HS-27A (cell line): ENCODE results near the gene PRSS27.

Experiments used
- DNase-seq: peaks from one replicate; pipeline ENCODE4 v3.0.0-alpha.2; 2012; ENCODE audit warnings: low read depth, missing footprints

Gene PRSS27

DNA sequence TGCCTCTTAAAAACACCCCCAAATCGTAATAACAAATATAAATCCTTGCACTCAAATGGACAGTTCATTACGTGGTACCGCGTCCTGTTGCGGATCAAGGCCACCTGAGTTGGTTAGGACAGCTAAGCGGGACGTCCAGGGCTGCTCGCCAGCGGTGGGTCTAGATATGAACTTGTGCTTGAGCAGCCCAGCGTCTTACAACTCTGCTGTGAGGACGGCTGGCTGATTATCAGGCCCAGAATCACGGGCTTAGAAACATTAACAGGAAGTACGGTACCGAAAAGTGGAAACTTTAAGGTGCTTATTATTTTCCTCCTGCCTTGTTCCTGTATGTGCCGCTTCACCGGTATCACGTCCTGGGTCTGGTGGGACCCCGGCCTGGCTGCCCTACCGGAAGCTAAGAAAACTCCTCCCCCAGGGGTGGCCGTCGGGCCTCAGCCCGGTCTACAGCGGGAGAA is 31.6 kb upstream of the PRSS27 start:
- DNase-seq: no peak

DNA sequence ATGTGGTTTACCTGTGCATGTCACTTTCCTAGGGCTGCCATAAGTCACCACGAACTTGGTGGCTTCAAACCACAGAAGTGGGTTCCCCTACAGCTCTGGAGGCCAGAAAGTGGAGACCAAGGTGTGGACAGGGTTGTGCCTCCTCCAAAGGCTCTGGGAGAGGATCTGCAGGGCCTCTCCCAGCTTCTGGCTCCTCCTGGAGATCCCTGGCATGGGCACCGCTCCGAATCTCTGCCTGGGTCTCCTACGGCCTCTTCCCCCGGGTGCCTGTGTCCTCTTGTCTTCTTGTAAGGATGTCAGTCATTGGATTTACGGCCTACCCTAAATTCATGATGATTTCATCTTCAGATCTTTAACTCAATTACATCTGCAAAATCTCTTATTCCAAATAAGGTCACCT is 29.9 kb upstream of the PRSS27 start:
- DNase-seq: no peak

DNA sequence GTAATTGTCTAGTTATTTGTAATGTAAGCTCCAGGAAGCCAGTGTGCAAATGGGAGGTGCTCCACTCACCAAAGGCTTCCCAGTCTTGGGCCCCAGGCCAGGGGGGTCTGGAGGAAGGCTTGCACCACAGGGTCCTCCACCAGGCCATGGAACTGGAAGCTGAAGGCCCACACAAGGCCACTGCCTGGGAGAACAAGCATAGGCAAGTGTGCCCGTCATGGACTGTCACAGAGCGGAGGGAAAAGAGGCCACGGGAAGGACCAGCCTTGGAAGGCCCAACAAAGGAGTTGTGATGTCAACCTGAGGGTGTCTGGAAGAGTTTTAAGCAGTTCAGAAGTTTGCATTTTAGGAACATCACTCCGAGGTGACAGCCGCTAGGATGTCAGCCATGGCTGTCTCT is 29.5 kb upstream of the PRSS27 start:
- no peak for DNase-seq

DNA sequence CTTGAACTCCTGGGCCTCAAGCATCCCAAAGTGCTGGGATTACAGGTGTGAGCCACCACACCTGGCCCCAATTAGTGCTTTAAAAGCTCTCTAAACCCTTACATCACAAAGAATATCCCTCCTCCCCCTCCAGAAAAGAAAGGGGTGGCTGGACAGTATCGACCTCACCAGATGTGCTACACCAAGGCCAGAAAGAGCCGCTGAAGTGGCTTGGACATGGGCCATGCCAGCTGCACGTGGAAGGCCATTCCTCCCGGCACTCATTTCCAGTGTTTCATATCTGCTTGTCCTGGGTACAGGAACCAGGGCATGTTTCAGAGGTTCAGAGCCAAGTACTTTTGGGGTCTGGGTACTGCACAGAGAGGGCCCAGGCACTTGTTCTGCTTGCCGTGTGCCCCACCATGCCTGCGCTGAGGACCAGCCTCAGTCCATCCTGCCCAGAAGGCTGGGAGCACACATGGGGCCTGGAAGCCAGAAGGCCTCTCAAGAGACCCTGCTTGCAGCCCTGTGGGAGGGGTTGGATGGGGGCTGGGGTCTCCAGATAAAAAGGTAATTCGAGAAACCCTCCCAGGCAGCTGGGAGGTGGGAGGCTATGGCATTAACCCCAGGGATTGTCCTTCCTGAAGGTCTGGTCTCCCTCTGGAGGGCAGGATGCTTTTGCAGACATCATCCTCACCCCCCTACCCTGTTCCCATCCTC is 28.9 kb upstream of the PRSS27 start:
- DNase-seq: no peak

DNA sequence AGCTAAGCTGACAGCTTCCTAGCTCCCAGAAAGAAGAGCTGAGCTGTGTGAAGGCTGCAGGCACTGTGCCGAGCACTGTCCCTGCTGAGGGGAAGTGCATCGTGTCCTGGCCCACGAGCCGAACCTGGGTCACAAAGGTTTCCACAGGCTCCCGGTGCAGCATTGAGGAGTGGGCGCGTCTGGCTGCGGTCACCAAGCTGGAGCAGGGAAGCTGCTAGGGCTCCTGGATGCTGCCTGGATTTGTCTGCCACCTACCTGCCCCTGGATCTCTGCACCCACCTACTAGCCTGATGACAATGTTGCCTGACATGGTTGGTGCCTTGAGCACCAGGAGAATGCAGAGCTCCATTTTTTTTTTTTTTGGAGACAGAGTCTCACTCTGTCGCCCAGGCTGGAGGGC is 25.9 kb upstream of the PRSS27 start:
- no peak for DNase-seq

DNA sequence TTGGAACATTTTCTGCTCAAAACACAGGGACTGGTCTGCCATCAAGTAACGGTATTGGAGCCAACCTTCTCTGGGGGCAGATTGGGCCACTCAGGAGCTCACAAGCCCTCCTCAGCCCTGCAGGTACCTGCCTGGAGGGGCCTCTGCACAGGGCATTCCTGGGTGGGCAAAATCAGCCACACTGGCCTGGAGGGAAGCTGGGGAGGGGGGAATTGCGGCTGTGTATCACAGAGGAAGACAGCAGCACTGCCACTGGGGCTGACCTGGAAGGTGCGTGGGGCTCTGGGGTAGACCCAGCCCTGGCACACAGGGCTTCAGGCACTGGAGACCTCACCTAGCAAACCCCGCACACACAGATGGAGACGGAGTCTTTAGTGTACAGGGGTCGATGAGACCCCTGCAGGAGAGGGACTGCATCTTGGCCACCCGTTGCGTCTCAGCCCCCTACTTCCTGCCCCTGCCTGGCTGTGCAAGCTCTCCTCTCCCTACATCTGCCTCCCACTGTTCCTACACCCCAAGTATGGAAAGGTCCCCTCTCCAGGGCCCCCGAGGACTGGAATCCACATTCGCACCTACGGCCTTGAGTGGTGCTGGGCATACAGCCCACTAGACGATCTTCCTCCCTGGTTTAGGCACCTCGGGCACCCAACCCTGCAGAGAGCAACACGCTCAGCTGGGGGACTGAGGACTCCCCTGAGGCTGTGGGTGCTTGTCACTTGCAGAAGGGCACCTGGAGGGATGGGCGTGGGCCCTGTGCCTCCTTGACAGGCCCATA is 25.3 kb upstream of the PRSS27 start:
- no peak for DNase-seq

DNA sequence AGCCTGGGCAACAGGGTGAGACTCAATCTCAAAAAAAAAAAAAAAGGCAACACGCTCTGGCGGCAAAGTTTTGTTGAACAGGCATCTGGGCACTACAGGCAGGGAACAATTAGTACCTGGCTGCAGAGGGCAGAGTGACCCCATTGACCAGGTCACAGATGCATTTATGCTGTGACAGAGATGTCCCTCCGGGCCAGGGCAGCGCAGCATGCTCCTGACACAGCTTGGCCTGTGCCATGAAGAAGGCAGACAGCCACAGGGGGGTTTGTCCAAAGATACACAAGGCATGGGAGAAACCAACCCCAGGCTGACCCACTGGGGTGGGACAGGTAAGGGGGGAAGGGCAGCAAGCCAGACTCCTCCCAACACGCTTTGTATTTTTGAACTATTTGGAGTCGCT is 24.7 kb upstream of the PRSS27 start:
- no peak for DNase-seq

DNA sequence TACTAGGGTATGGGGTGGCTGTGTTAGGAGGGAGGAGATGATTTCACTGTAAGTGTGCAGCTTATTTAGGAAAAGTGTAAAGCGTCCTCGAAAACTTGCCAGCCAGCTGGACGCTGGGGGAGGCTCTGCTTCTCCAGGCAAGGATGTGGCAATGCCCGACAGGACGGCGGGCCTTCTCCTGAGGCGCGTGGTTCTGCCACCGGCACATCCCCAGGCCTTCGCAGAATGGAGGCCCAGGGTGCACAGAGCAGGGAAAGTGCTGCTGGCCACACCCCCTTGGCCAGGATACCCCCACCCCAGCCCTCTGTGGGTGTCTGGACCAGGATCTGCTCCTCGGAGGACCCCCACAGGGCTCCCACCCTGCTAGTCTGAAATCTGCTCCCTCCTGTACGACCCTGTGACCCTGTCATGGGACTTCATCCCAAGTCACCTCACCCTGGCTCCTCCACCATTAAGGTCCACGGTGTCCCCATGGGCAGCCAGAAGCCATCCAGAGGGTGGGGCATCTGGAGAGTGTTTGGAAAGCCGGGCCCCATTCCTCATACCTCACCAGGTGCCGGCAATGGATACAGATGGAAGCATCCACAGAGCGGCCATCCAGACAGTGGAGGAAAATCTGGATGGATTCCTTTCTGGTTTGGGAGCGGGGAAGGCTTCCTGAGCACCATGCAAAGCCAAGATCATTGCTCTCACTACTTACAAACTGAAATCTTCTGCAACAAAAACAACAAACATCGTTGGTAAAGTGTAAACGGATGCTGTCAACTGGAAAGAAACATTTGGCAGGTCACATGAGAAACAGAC is 23.2 kb upstream of the PRSS27 start:
- DNase-seq: no peak

DNA sequence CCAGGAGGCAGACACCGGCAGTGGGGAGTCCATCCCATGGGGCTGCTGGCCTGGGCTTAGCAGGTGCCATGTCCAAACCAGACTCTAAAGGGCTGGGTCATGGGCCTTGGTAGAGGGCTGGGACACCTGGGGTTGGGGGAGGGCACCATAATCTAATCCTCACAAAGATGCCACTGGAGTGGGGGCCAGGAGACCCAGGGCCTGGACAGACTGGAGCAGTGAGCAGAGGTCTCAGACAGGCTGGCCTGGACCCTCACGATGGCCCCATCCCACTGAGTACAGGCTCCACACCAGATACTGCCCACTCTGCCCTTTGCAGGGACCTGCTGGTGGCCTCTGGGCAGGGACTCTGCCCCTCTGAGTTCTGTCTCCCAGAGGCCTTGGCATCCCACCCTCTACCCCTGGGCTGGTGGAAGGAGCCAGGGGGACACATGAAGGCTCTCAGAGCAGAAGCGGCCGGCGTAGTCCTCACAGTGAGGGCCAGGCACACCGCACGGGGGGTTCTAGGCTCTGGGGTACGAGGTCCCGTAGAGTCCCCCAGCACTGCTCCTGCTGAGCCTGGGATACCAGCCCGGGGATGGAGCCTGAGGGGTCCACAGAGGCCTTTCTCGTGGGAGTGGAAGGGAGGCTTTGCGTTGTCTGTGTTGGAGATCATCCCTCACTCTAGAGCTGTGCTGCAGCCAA is 22.4 kb upstream of the PRSS27 start:
- no peak for DNase-seq

DNA sequence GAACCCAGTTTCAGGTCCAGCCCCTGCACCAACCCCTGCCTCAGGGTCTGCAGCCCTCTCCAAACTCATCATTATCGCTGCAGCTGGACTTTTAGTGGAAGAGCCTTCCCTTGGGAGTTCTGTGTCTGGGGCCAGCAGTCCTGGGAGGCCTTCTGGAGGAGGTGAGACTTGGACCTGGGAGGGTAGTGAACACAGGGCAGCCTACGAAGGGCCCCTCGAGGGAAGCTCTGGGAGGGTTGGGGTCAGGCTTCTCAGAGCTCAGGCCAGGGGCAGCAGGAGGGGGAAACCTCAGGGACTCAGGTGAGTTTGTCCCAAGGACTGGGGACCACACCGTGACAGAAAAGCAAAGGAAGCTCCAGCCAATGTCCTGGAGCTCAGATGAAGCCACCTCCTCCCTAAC is 21.1 kb upstream of the PRSS27 start:
- no peak for DNase-seq

DNA sequence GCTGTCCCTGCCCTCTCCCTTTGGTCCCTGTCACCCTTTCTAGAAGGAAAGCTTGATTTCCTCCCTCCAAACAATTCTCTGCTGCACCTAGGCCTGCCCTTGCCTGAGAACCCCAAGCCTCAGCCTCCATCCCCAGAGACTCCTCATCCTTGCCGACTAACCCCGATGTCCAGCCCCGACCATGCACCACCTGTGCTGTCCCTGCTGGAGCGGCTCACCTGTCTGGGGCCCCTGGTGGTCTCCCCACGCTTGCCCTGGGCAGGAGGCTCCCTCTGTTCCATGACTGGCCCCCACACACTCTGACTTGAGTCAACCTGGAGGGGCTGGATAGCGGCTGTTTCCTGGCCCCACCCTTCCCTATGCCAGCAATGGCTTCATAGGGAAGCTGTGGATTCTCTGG is 20.5 kb upstream of the PRSS27 start:
- no peak for DNase-seq

DNA sequence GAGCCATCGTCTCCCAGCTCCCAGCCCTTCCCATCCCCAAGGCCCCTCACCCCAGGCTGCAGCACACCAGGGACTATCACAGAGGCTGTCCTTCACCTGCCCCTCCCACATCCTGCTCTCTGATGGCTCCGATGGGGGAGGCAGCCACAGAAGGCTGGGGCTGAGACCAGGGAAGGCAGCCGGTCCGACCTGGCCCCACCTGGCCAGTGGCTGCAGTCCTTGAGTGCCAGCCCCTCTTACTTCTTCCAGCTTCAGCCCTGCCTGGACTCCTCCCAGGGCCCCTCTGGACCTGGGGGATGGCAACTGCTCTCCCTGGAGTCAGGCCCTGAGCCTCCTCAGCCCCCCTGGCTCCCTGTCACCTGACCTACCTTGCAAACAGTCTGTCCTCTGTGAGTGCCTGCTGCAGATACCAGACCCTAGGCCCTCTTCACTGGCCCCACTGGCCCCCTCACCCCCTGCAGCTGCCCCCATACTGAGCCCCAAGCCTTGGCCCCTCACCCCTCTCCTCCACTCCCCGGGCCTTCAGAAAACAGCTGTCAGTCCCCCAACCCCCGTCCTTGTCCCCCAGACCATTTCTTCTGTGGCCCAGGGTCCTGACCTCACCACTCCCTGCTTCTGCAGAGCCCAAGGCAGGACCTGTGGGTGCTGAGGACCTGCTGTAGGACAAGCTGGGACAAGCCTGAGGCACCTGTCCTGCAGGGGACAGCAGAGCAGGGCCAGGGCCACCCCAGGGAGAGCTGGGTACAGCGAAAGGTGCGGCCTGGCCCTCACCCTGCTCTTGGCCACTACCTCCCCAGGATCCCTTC is 19.8 kb upstream of the PRSS27 start:
- DNase-seq: no peak

DNA sequence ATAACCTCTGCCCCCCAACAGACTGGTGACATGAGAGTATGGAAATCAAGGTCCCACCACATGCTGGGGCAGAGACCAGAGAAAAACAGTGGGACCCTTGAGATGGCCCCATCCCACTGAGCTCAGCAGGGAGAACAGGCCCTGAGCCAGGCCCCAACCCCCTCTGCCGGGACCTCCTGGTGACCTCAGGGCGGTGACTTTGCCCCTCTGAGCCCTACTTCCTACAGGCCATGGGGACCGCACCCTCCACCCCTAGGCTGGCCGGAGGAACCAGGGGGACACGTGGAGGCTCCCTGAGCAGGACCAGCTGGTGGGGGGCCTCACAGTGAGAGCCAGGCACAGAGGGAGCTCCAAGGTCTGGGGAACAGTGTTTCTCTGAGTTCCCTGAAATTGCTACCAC is 18.6 kb upstream of the PRSS27 start:
- no peak for DNase-seq

DNA sequence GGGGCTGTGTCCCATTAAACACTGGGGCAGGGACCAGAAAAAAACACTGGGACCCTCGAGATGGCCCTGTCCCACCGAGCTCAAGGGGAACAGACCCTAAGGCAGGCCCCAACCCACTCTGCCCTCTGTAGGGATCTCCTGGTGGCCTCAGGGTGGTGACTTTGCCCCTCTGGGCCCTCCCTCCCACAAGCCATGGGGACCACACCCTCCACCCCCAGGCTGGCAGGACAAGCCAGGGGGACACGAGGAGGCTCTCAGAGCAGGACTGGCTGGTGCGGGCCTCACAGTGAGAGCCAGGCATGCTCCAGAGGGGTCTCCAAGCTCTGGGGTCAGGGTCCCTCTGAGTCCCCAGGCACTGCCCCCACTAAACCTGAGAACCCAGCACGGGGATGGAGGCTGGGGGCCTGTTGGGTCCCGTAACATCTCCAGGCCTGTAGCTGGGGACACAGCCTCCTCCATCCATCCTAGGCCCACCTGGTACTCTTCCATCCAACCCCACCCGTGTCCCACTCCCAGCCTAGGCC is 17.9 kb upstream of the PRSS27 start:
- no peak for DNase-seq

DNA sequence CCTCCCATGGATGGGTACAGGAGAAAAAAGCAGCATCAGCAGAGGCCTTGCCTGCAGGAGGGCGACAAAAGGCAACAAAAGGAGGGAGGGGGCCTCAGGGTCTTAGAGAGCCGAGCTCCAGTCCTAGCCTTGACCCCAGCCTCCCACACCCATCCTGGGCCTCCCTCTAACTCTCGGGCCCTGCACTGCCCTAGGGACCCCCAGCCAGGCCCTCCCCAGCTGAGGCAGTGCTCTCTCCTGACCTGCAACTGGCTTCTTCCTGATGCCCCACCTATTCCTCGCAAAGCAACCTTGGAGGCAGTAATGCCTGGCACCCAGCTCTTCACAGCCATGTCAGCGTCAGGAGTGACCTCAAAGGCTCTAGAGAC is 17.2 kb upstream of the PRSS27 start:
- no peak for DNase-seq

DNA sequence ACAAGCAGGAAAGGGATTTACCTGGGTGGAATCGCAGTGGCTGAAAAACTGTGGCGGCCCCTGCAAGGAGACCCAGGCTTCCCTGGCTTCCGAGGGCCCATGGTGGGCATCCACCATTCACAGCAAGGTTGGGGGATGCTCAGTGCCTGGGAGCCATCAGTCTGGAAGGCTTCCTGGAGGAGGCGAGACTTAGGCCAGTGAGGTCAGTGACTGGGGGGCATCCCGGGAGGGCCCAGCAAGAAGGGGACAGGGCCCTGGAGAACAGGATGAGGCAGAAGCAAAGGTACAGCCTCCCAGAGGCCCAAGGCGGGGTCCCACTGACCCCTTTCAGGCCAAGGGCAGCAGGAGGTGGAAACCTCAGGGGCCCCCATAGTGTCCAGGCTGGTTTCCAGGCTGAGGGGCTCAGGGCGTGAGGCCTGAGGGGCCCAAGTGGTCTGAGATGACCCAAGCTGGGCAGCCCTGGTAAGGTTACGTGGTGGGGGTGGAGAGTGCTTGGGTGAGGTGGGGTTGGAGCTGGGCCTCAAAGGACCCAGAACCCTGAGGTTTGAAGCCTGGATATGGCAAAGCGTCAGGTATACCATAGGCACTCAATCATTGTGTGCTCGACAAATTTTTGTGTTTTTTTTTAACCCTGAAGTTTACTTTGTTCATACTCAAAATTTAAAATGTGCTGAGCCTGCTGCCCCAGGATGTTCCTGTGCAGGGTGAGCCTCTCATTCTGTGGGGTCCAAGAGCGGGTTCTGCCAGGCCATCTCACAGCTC is 16.6 kb upstream of the PRSS27 start:
- DNase-seq: no peak

DNA sequence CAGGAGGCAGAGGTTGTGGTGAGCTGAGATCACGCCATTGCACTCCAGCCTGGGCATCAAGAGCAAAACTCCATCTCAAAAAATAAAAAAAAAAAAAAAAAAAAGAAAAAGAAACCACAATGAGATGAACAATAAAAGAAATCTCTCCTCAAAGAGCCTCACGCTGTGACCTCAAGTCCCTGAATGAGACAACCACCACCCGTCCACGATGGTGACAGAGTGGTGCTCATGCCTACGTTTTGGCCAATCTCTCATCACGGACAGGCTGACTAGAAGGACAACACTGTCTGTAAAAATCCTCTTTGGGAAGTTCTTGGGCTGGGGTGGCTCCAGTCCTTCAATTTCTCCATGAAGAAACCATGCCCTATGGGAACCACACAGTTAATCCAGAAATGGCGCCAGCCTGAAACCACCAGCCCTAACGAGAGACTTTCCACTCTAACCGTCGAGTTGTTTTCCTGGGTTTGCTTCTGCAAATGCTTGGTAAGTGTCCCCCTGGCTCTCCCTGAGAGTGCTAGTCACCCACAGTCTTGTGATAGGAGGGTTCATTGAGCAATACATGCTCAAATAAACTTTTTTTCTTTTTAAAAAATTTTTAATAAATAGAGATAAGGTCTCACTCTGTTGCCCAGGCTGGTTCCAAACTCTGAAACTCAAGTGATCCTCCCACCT is 15.0 kb upstream of the PRSS27 start:
- no peak for DNase-seq

DNA sequence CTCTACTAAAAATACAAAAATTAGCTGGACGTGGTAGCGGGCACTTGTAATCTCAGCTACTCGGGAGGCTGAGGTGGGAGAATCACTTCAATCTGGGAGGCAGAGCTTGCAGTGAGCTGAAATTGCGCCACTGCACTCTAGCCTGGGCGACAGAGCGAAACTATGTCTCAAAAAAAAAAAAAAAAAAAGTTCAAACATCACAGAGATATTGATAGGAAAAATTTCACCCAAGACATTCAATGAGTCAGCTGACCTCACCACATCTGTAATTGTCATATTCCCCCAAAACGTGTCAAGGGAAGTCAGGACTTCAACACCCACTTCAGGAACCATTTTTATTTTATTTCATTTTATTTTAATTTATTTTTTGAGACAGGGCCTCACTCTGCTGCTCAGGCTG is 8.0 kb upstream of the PRSS27 start:
- no peak for DNase-seq

DNA sequence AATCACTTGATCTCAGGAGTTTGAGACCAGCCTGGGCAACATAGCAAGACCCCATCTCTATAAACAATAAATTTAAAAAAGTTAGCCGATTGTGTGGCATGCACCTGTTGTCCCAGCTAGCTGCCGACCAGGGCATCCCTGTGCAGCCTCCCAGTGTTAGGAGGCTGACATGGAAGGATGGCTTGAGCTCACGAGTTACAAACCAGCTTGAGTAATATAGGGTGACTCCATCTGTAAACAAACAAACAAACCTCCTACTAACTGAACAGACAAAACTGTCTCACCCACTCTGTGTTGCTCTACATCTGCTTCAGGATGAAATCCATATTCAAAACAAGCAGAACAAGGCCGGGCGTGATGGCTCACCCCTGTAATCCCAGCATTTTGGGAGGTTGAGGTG is 6.9 kb upstream of the PRSS27 start:
- no peak for DNase-seq

DNA sequence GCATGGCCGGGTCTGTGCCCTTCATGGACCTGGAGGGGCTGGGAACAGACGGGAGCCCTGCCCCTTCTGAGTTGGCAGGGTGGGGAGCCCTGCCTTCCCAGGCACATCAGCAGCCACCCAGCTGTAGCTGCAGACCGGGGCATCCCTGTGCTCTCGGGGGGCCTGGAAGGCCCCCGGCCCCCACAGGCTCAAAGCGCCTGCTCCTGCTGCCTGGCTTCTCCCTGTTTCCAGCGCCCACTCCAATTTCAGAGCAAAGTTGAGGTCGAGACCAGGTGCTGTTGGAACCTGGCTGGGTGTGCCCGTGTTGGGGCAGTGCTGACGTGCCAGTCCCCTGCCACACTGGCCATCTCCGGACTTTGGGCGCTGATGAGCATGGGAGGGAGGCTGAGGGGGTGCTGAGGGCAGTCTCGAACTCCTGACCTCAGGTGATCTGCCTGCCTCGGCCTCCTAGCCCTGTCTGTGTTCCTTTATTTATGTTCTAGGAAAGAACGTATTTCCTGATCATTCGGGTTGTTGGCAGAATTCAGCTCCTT is 4.9 kb upstream of the PRSS27 start:
- DNase-seq: no peak
